Heart right ventricle (tissue), 16 donors: ENCODE measurements around the gene VNN1. TPM values are rescaled to one million over a fixed set of nuclear protein-coding genes. Genes with fewer than 3 reads are reported as not detected.
"Not testable (repeated sequence)": the region's sequence is repeated elsewhere in the genome, so short reads cannot be mapped to it uniquely, and the experiment has no call there.

Experiments
- ATAC-seq, 8 donors: fragments of 200-7000 bp; cut with Tn5 transposase; one replicate each; pipeline ENCODE4 v1.9.1; 2020; ENCODE audit warnings: mild to moderate bottlenecking in 8 of 8, moderate library complexity in 8 of 8, moderate number of reproducible peaks in 1 of 8
- DNase-seq, 2 donors: peaks; one replicate each; pipeline ENCODE4 v3.0.0-alpha.2; 2020
- H3K27ac ChIP-seq, 10 donors: fragments of 200-600 bp; sonication (generic) in 2 of 10; one replicate each; pipeline versions ENCODE4 v1.5.0 to v1.8.0; 2020 to 2022; ENCODE audit warnings: mild to moderate bottlenecking in 3 of 10
- H3K27me3 ChIP-seq, 7 donors: fragments of 200-600 bp; one replicate each; pipeline ENCODE4 v1.8.0; 2021 to 2022; ENCODE audit warnings: mild to moderate bottlenecking in 2 of 7
- H3K36me3 ChIP-seq, 9 donors: fragments of 200-600 bp; sonication (generic) in 1 of 9; one replicate each; pipeline versions ENCODE4 v1.5.0 to v1.8.0; 2020 to 2022; ENCODE audit warnings: mild to moderate bottlenecking in 2 of 9
- H3K4me1 ChIP-seq, 9 donors: fragments of 200-600 bp; sonication (generic) in 1 of 9; one replicate each; pipeline versions ENCODE4 v1.5.0 to v1.8.0; 2020 to 2022; ENCODE audit warnings: mild to moderate bottlenecking in 4 of 9
- H3K4me3 ChIP-seq, 10 donors: fragments of 200-600 bp; sonication (generic) in 2 of 10; one replicate each; pipeline versions ENCODE4 v1.5.0 to v1.8.0; 2020 to 2022; ENCODE audit warnings: mild to moderate bottlenecking in 7 of 10, moderate library complexity in 2 of 10
- H3K9me3 ChIP-seq, 11 donors: fragments of 200-600 bp in 10 of 11; sonication (generic) in 2 of 11; one replicate each; pipeline versions ENCODE4 v1.5.0 to v1.8.0; 2013 to 2022; ENCODE audit warnings: mild to moderate bottlenecking in 2 of 11, control low read depth in 1 of 11, moderate library complexity in 1 of 11
- CTCF ChIP-seq, 9 donors: fragments of 200-600 bp; sonication (generic) in 2 of 9; IDR thresholded peaks; one replicate each; pipeline versions ENCODE4 v1.5.0 to v1.8.0; 2021 to 2022; ENCODE audit warnings: antibody characterized with exemption in 9 of 9, mild to moderate bottlenecking in 5 of 9, moderate library complexity in 1 of 9
- WGBS, 2 donors: extraction: QIAGEN DNeasy Blood & Tissue Kit; methylation state at CpG; one replicate each; pipeline ENCODE4 v1.1.7; 2013; ENCODE audit warnings: inconsistent platforms in 1 of 2; 5-methylcytosine and 5-hydroxymethylcytosine counted together
- intact Hi-C, 10 donors: fragments of 100-400 bp; cut with DNase I; formaldehyde crosslinking; loops; one replicate each; pipeline versions ENCODE4 v1.11.1 to v1.14.2; 2022
- polyA plus RNA-seq, 2 donors: library from polyadenylated mRNA; stranded (reverse); fragments of 200-250 nt; gene quantifications; one replicate each; pipeline ENCODE4 v1.2.3, GENCODE V29; 2013
- total RNA-seq, 10 donors: library from RNA; stranded (reverse); fragmentation: NEBNext Ultra II Directional in 3 of 10; extraction: Animal tissue kit (Norgen Biotek cat#: 25700) in 3 of 10; gene quantifications; one replicate each; pipeline versions ENCODE4 v1.2.1 to v1.2.4, GENCODE V29; 2021 to 2023
- donor health status: Arrhythmogenic right ventricular cardiomyopathy.
- donor health status: ischemic (EF 13 %, LVEDD 7.1; RV severe dilation, severe dysfunction).
- donor health status: healthy with polysubstance abuse.
- donor health status: DM: no; HTN: yes; CAD: no.
- donor health status: DM: no; HTN: no; CAD: no.
- donor health status: ischemic (EF 25% LVEDD 6.9; RV normal size, moderate dysfunction).
- donor health status: ischemic (EF 25% LVEDD 5.7; RV mildly dilated, moderate dysfunction).
- donor health status: healthy.
- donor health status: DM: yes; HTN: yes; CAD: no.
- donor health status: Ischemic cardiomyopathy.
- donor health status: ischemic (EF 35%, LVEDD 5.7; RV mildly dilated, moderate dysfunction).
- donor health status: nonischemic (EF 11% LVEDD 7.7; RV severe dilation, severe dysfunction).
- donor health status: DM: yes; HTN: yes; CAD: no.
- donor health status: PGD.
- donor health status: ischemic (EF 29% LVEDD 5.4; RV normal size, mild dysfunction).
- donor health status: nonischemic (EF 23%, LVEDD 6.1; RV moderate dilation, normal function).

The VNN1 gene
- total and polyA plus RNA-seq, 12 donors: 0.09 to 2.0 (median 0.34) TPM

GRCh38 chr6:132648828-132649227 lies 65.0 kb downstream of the VNN1 start:
- H3K27me3 ChIP-seq: no peaks in the 10 kb centered on the region
- H3K36me3 ChIP-seq: no peaks in the 10 kb centered on the region
- H3K9me3 ChIP-seq: no peaks in the 10 kb centered on the region
- TF ChIP-seq CTCF (IDR thresholded peaks at IDR 0.05): no peak
- DNase-seq: no peak
- intact Hi-C loops: no loop called here
- ATAC-seq: no peak
- 61 to 64% methylated on average over 2 of the region's 2 CpGs for WGBS, 2 donors
- peaks cover 0 to 6% (median 0%) of the 10 kb centered on the region in 9 donors for H3K4me1 ChIP-seq
- no peak overlapping the region for H3K27ac ChIP-seq
- H3K4me3 ChIP-seq: no peak overlapping the region

GRCh38 chr6:132648356-132648755 lies 65.5 kb downstream of the VNN1 start:
- H3K27ac ChIP-seq: no peak overlapping the region
- no peak for ATAC-seq
- DNase-seq: no peak
- WGBS, 2 donors: 56 to 68% methylated on average over 2 of the region's 2 CpGs
- H3K4me1 ChIP-seq: peaks cover 0 to 6% (median 0%) of the 10 kb centered on the region in 9 donors
- no peaks in the 10 kb centered on the region for H3K36me3 ChIP-seq
- H3K9me3 ChIP-seq: no peaks in the 10 kb centered on the region
- intact Hi-C loops: no loop called here
- H3K4me3 ChIP-seq: no peak overlapping the region
- no peaks in the 10 kb centered on the region for H3K27me3 ChIP-seq
- TF ChIP-seq CTCF (IDR thresholded peaks at IDR 0.05): no peak

GRCh38 chr6:132643547-132643946 lies 70.3 kb downstream of the VNN1 start:
- ATAC-seq: no peak
- 84 to 92% methylated on average over 3 of the region's 3 CpGs for WGBS, 2 donors
- Histone ChIP-seq H3K27me3 (no peaks in the 10 kb centered on the region), H3K9me3 (peaks cover 0 to 5% (median 0%) of the 10 kb centered on the region in 11 donors), H3K36me3 (no peaks in the 10 kb centered on the region), H3K27ac (no peak overlapping the region), H3K4me3 (no peak overlapping the region), H3K4me1 (no peaks in the 10 kb centered on the region)
- no peak for TF ChIP-seq CTCF (IDR thresholded peaks at IDR 0.05)
- intact Hi-C loops: no loop called here
- DNase-seq: no peak

GRCh38 chr6:132637135-132637534 lies 76.7 kb downstream of the VNN1 start:
- H3K4me3 ChIP-seq, H3K4me1 ChIP-seq, ATAC-seq, H3K27ac ChIP-seq, intact Hi-C loops, H3K36me3 ChIP-seq, DNase-seq: not testable (repeated sequence)
- Histone ChIP-seq H3K9me3 (peaks cover 0 to 14% (median 0%) of the 10 kb centered on the region in 11 donors), H3K27me3 (peaks cover 0 to 31% (median 15%) of the 10 kb centered on the region in 7 donors)
- 84 to 93% methylated on average over 1 of the region's 1 CpG for WGBS, 2 donors

GRCh38 chr6:132635906-132636305 lies 77.9 kb downstream of the VNN1 start:
- ATAC-seq, H3K27ac ChIP-seq, H3K4me1 ChIP-seq, DNase-seq, H3K36me3 ChIP-seq, intact Hi-C loops, H3K4me3 ChIP-seq: not testable (repeated sequence)
- peaks cover 0 to 14% (median 0%) of the 10 kb centered on the region in 11 donors for H3K9me3 ChIP-seq
- H3K27me3 ChIP-seq: peaks cover 0 to 33% (median 15%) of the 10 kb centered on the region in 7 donors
- 75 to 87% methylated on average over 3 of the region's 3 CpGs for WGBS, 2 donors

- ATAC-seq, H3K36me3 ChIP-seq, H3K4me1 ChIP-seq, DNase-seq, H3K27ac ChIP-seq, H3K4me3 ChIP-seq, intact Hi-C loops: not testable (repeated sequence)
- Histone ChIP-seq H3K9me3 (peaks cover 0 to 14% (median 0%) of the 10 kb centered on the region in 11 donors), H3K27me3 (peaks cover 0 to 33% (median 15%) of the 10 kb centered on the region in 7 donors)
- 39 to 47% methylated on average over 3 of the region's 3 CpGs for WGBS, 2 donors
Measured at GRCh38 chr6:132635288-132635687, 78.6 kb downstream of the VNN1 start.
